ENCODE results near the gene ARFGEF2.

The ARFGEF2 gene

GRCh38 chr20:48919336-48919881 lies 2.1 kb upstream of the ARFGEF2 start:
- DNase-seq: no peak
- in situ Hi-C loops (cut with HindIII; ENCODE audit: low pct_ligation_motif_present, low sequenced_read_pairs): loop anchor here (25.0 kb wide), 1 partner anchor 257 kb away; no protein-coding TSS in a partner anchor
- H3K27ac ChIP-seq: no peak overlapping the region

GRCh38 chr20:48919882-48920526 lies 1.5 kb upstream of the ARFGEF2 start:
- in situ Hi-C loops (cut with HindIII; ENCODE audit: low pct_ligation_motif_present, low sequenced_read_pairs): loop anchor here (25.0 kb wide), 1 partner anchor 258 kb away; no protein-coding TSS in a partner anchor
- no peaks in the 10 kb centered on the region for H3K27me3 ChIP-seq (replicated peaks)
- TF ChIP-seq, protein P1, sequence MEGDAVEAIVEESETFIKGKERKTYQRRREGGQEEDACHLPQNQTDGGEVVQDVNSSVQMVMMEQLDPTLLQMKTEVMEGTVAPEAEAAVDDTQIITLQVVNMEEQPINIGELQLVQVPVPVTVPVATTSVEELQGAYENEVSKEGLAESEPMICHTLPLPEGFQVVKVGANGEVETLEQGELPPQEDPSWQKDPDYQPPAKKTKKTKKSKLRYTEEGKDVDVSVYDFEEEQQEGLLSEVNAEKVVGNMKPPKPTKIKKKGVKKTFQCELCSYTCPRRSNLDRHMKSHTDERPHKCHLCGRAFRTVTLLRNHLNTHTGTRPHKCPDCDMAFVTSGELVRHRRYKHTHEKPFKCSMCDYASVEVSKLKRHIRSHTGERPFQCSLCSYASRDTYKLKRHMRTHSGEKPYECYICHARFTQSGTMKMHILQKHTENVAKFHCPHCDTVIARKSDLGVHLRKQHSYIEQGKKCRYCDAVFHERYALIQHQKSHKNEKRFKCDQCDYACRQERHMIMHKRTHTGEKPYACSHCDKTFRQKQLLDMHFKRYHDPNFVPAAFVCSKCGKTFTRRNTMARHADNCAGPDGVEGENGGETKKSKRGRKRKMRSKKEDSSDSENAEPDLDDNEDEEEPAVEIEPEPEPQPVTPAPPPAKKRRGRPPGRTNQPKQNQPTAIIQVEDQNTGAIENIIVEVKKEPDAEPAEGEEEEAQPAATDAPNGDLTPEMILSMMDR (IDR thresholded peaks at IDR 0.05; ENCODE audit: low read depth, low read length, missing control alignments): no peak
- no peak for DNase-seq
- H3K27ac ChIP-seq: no peak overlapping the region
- no peak overlapping the region for H3K4me3 ChIP-seq (ENCODE audit: low read depth, low read length)
- H3K36me3 ChIP-seq (replicated peaks): no peaks in the 10 kb centered on the region

More at GRCh38 chr20:48919336-48919881, 2.1 kb upstream of the ARFGEF2 start:
- Histone ChIP-seq H3K27me3 (replicated peaks) (no peaks in the 10 kb centered on the region), H3K4me3 (ENCODE audit: low read depth, low read length) (no peak overlapping the region), H3K36me3 (replicated peaks) (no peaks in the 10 kb centered on the region)
- TF ChIP-seq, protein P1 (IDR thresholded peaks at IDR 0.05; ENCODE audit: low read depth, low read length, missing control alignments): no peak

DNA sequence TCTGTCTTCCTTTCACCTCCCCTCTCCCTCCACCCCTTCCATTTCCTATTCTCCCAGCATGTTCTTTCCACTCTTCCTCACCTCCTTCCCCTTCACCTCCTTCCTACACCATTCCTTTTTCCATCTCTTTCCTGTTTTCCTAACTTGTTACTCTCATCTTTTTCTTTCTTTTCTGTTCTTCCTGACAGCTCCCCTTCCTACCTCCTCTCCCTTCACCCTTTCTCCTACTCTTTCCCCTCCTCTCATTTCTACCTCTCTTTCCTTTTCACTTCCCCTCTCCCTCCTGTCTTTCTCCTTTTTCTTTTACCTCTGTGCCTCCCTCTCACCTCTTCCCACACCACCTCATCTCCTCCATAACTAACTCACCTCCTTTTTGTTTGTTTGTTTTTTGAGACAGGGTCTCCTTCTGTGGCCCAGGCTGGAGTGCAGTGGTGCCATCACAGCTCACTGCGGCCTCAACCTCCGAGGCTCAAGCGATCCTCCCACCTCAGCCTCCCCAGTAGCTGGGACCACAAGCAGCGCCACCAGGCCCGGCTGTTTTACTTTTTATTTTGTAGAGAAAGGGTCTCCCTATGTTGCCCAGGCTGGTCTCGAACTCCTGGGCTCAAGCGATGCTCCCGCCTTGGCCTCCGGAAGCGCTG lies 864 bp upstream of the ARFGEF2 start:
- in situ Hi-C loops (cut with HindIII; ENCODE audit: low pct_ligation_motif_present, low sequenced_read_pairs): loop anchor here (25.0 kb wide), 1 partner anchor 258 kb away; no protein-coding TSS in a partner anchor
- peak overlapping the region; percentile 92 for H3K4me3 ChIP-seq (ENCODE audit: low read depth, low read length)
- H3K36me3 ChIP-seq (replicated peaks): no peaks in the 10 kb centered on the region
- TF ChIP-seq, protein P1 (IDR thresholded peaks at IDR 0.05; ENCODE audit: low read depth, low read length, missing control alignments): no peak
- DNase-seq: no peak
- H3K27me3 ChIP-seq (replicated peaks): no peaks in the 10 kb centered on the region
- peak overlapping the region; percentile 87 for H3K27ac ChIP-seq

- H3K4me3 ChIP-seq (ENCODE audit: low read depth, low read length): peak overlapping the region; percentile 92
- DNase-seq: no peak
- no peaks in the 10 kb centered on the region for H3K27me3 ChIP-seq (replicated peaks)
- TF ChIP-seq, protein P1 (IDR thresholded peaks at IDR 0.05; ENCODE audit: low read depth, low read length, missing control alignments): no peak
- peak overlapping the region; percentile 87 for H3K27ac ChIP-seq
- in situ Hi-C loops (cut with HindIII; ENCODE audit: low pct_ligation_motif_present, low sequenced_read_pairs): loop anchor here (25.0 kb wide), 1 partner anchor 260 kb away; no protein-coding TSS in a partner anchor
- H3K36me3 ChIP-seq (replicated peaks): no peaks in the 10 kb centered on the region
These were observed 641 bp downstream of the ARFGEF2 start for GRCh38 chr20:48921883-48922820.

GRCh38 chr20:48923149-48923718 lies 1.7 kb downstream of the ARFGEF2 start:
- Histone ChIP-seq H3K27ac (no peak overlapping the region), H3K36me3 (replicated peaks) (no peaks in the 10 kb centered on the region), H3K27me3 (replicated peaks) (no peaks in the 10 kb centered on the region), H3K4me3 (ENCODE audit: low read depth, low read length) (no peak overlapping the region)
- DNase-seq: no peak
- TF ChIP-seq, protein P1 (IDR thresholded peaks at IDR 0.05; ENCODE audit: low read depth, low read length, missing control alignments): no peak
- in situ Hi-C loops (cut with HindIII; ENCODE audit: low pct_ligation_motif_present, low sequenced_read_pairs): loop anchor here (25.0 kb wide), 1 partner anchor 261 kb away; no protein-coding TSS in a partner anchor

All from brain microvascular endothelial cell (primary cell).